GM21360 (cell line): ENCODE measurements around the gene ZNF765.
"Not testable (repeated sequence)": the region's sequence is repeated elsewhere in the genome, so short reads cannot be mapped to it uniquely, and the experiment has no call there.

ENCODE experiments used
- ATAC-seq: cut with Tn5 transposase; IDR thresholded peaks from one replicate; pipeline ENCODE4 v1.9.1; 2021; ENCODE audit warnings: mild to moderate bottlenecking, moderate library complexity; ENCODE audit not compliant: unreplicated experiment

Gene ZNF765

DNA sequence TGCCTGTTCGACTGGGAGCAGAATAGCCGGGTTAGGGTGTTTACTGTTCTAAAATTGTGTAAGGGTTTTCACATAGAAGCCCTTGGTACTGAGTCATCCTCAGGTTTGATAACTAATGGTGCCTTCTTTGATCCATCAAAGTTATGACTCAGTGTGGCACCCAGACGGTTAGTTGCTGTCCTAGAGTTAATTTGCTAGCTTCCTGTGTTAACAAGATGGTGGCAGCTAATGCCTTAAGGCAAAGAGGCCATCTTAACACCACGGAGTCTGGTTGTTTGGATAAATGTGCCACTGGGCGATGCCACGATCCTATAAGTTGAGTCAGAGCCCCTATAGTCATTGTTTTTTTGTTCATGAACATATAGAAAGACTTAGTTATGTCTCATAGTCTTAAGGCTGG, 80.5 kb downstream of the ZNF765 start:
- not testable (repeated sequence) for ATAC-seq
